Right lobe of liver (tissue), 4 donors: ENCODE data around the gene OBSCN.

ENCODE experiments used
- CTCF ChIP-seq, 4 donors: fragments of 200-600 bp in 3 of 4; fragments of 450-650 bp in 1 of 4; IDR thresholded peaks; one replicate each; pipeline versions ENCODE4 v1.5.1 to v1.8.0; 2016 to 2022; ENCODE audit warnings: antibody characterized with exemption in 4 of 4, mild to moderate bottlenecking in 2 of 4
- POLR2A ChIP-seq: fragments of 450-650 bp; IDR thresholded peaks from one replicate; pipeline ENCODE4 v1.6.1; 2017; ENCODE audit warnings: antibody characterized with exemption, mild to moderate bottlenecking
- donor health status: DM: no; HTN: no; CAD: no.
- donor health status: DM: no; HTN: no; CAD: no.
- donor health status: DM: no; HTN: yes; CAD: no.

GRCh38 chr1:228293393-228293792 lies 85.5 kb downstream of the OBSCN start:
- TF ChIP-seq CTCF (IDR thresholded peaks at IDR 0.05) = no peak
- TF ChIP-seq POLR2A = no peak
